Lung (tissue), 12 donors: ENCODE data around the gene SULF2. TPM values are rescaled to one million over a fixed set of nuclear protein-coding genes. Genes with fewer than 3 reads are reported as not detected.

ENCODE experiments used
- ATAC-seq: fragments of 200-7000 bp; cut with Tn5 transposase; one replicate; pipeline ENCODE4 v1.9.1; 2020; ENCODE audit warnings: moderate number of reproducible peaks; ENCODE audit not compliant: insufficient read depth, low FRiP score
- DNase-seq, 3 donors: peaks; one replicate each; pipeline ENCODE4 v3.0.0-alpha.2; 2013 to 2017
- H3K27ac ChIP-seq, 2 donors: one replicate each; pipeline ENCODE4 v1.5.1; 2013; ENCODE audit warnings: mild to moderate bottlenecking in 2 of 2, moderate library complexity in 2 of 2, control low read depth in 1 of 2, inconsistent platforms in 1 of 2, low read depth in 1 of 2, low read length in 1 of 2
- H3K27me3 ChIP-seq, 3 donors: one replicate each; pipeline ENCODE4 v1.5.1; 2013; ENCODE audit warnings: low read length in 2 of 3; ENCODE audit not compliant: control insufficient read depth in 3 of 3, insufficient read depth in 3 of 3
- H3K36me3 ChIP-seq, 4 donors: one replicate each; pipeline ENCODE4 v1.5.1; 2013; ENCODE audit warnings: low read length in 4 of 4, mild to moderate bottlenecking in 1 of 4, moderate library complexity in 1 of 4; ENCODE audit not compliant: control insufficient read depth in 4 of 4, insufficient read depth in 4 of 4
- H3K4me1 ChIP-seq, 5 donors: one replicate each; pipeline ENCODE4 v1.5.1; 2013; ENCODE audit warnings: low read length in 5 of 5, mild to moderate bottlenecking in 2 of 5, moderate library complexity in 1 of 5; ENCODE audit not compliant: control insufficient read depth in 5 of 5, insufficient read depth in 5 of 5
- H3K4me3 ChIP-seq: one replicate; pipeline ENCODE4 v1.5.1; 2013; ENCODE audit warnings: mild to moderate bottlenecking, control low read depth, moderate library complexity
- H3K9ac ChIP-seq, 2 donors: one replicate each; pipeline ENCODE4 v1.5.1; 2013; ENCODE audit warnings: low read length in 2 of 2, control low read depth in 1 of 2; ENCODE audit not compliant: insufficient read depth in 1 of 2
- H3K9me3 ChIP-seq, 4 donors: one replicate each; pipeline ENCODE4 v1.5.1; 2013; ENCODE audit warnings: low read length in 3 of 4, mild to moderate bottlenecking in 1 of 4, moderate library complexity in 1 of 4; ENCODE audit not compliant: control insufficient read depth in 4 of 4, insufficient read depth in 3 of 4
- CTCF ChIP-seq: IDR thresholded peaks from 2 replicates; pipeline ENCODE4 v1.5.1; 2012; ENCODE audit warnings: mild to moderate bottlenecking; ENCODE audit errors: control extremely low read depth, extremely low read depth
- WGBS, 2 donors: extraction: QIAGEN DNeasy Blood & Tissue Kit; methylation state at CpG; one replicate each; pipeline ENCODE4 v1.1.7; 2013; 5-methylcytosine and 5-hydroxymethylcytosine counted together
- polyA plus RNA-seq, 2 donors: library from polyadenylated mRNA; stranded (reverse); fragments of 200-250 nt; gene quantifications; one replicate each; pipeline ENCODE4 v1.2.1, GENCODE V29; 2013
- total RNA-seq, 2 donors: library from RNA; depleted of rRNA in 1 of 2; stranded (reverse); fragments of >200 nt in 1 of 2; gene quantifications; one replicate each; pipeline ENCODE4 v1.2.1, GENCODE V29; 2014 to 2021
- donor health status: control.
- donor health status: control.
- donor health status: Bipolar disorder and iron deficiency.
- donor health status: healthy.
- donor health status: DM: yes; HTN: yes; CAD: no.

The SULF2 gene
- total and polyA plus RNA-seq, 4 donors, result 17.7 to 42.4 (median 23.6) TPM

DNA sequence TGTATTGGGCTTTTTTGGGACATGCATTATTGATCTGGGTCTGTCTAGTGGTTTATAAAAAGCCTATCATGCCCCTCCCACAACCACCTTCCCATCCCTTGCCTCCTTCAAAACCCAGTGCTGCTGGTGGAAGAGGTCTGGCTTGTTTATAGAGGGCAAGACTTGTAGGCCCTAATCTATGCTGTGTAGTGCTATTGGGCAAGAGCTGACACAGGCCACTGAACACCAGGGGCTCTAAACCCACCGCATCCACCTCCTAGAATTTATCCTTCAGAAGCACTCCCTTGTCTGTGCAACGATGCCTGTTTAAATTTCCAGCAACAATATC lies 30.9 kb downstream of the SULF2 start:
- peaks cover 0 to 6% (median 0%) of the 10 kb centered on the region in 3 donors for H3K27me3 ChIP-seq
- 90 to 93% methylated on average over 2 of the region's 2 CpGs for WGBS, 2 donors

GRCh38 chr20:47753576-47754387 lies 31.5 kb downstream of the SULF2 start:
- Histone ChIP-seq H3K9ac (no peak overlapping the region), H3K27ac (no peak overlapping the region), H3K27me3 (peaks cover 0 to 6% (median 0%) of the 10 kb centered on the region in 3 donors), H3K4me1 (peaks cover 0 to 7% (median 0%) of the 10 kb centered on the region in 5 donors), H3K4me3 (no peak overlapping the region), H3K36me3 (no peaks in the 10 kb centered on the region), H3K9me3 (peaks cover 0 to 2% (median 0%) of the 10 kb centered on the region in 4 donors)
- DNase-seq, result no peak
- TF ChIP-seq CTCF, result no peak
- no peak for ATAC-seq
- 83 to 94% methylated on average over 14 of the region's 14 CpGs for WGBS, 2 donors

More for the DNA sequence above, 30.9 kb downstream of the SULF2 start:
- H3K4me1 ChIP-seq, result peaks cover 0 to 5% (median 0%) of the 10 kb centered on the region in 5 donors
- H3K4me3 ChIP-seq, result no peak overlapping the region
- ATAC-seq (no peak), DNase-seq (no peak)
- H3K9ac ChIP-seq, result no peak overlapping the region
- no peak overlapping the region for H3K27ac ChIP-seq
- no peaks in the 10 kb centered on the region for H3K9me3 ChIP-seq
- H3K36me3 ChIP-seq, result no peaks in the 10 kb centered on the region
- no peak for TF ChIP-seq CTCF

DNA sequence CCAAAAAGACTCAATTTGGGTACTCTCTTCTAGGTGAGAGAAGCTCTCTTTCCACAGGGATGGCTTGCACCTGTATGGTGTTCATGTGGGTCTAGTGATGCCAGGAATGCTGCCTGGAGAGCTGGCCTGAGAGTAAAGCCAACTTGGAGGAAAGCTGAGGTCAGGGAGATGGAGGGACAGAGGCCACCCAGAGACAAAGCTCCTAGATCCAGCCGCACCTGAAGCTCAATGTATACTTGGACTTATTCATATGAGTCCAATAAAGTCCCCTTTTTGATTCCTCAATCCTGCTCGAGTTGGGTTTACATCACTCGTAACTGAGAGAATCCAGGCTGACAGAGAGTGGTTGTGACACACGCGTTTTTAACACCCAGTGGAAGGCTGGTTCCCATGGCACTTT lies 33.8 kb downstream of the SULF2 start:
- Histone ChIP-seq H3K4me1 (peaks cover 0 to 10% (median 0%) of the 10 kb centered on the region in 5 donors), H3K9me3 (peaks cover 0 to 4% (median 0%) of the 10 kb centered on the region in 4 donors), H3K4me3 (no peak overlapping the region), H3K27me3 (no peaks in the 10 kb centered on the region), H3K27ac (no peak overlapping the region), H3K36me3 (no peaks in the 10 kb centered on the region), H3K9ac (no peak overlapping the region)
- DNase-seq (no peak), ATAC-seq (no peak)
- WGBS, 2 donors, result 55 to 90% methylated on average over 5 of the region's 5 CpGs
- no peak for TF ChIP-seq CTCF
